GM12878 (cell line): ENCODE data around the gene REL. TPM values are rescaled to one million over a fixed set of nuclear protein-coding genes. Genes with fewer than 3 reads are reported as not detected.

Experiments
- ATAC-seq: fragments of 200-7000 bp; cut with Tn5 transposase; 3 replicates; pipeline ENCODE4 v1.9.1; 2020; ENCODE audit warnings: mild to moderate bottlenecking, moderate library complexity
- BruUV-seq: library from RNA; stranded (reverse); fragments of 400-500 nt; replicated peaks from 2 replicates; lab custom pipeline; 2021; lab: Mats Ljungman, UMichigan
- CTCF ChIA-PET: fragments of 300-600 bp; sonication (Branson Sonifier 250); formaldehyde crosslinking; extraction: SDS; loops from one replicate; lab custom pipeline; 2021; ENCODE audit warnings: inconsistent platforms; lab: Yijun Ruan, JAX
- POLR2A ChIA-PET: fragments of 350-600 bp; formaldehyde crosslinking; extraction: SDS; loops from one replicate; lab custom pipeline; 2021; ENCODE audit warnings: inconsistent platforms; lab: Charles Lee
- RAD21 ChIA-PET: fragments of 300-600 bp; sonication (Branson Sonifier 250); formaldehyde crosslinking; loops from one replicate; lab custom pipeline; 2023; ENCODE audit warnings: antibody characterized with exemption; ENCODE audit not compliant: unreplicated experiment; lab: Charles Lee
- SMC1A ChIA-PET: fragments of 300-600 bp; sonication (Branson Sonifier 250); formaldehyde crosslinking; loops from one replicate; lab custom pipeline; 2023; ENCODE audit not compliant: unreplicated experiment, uncharacterized antibody; lab: Charles Lee
- DNase-seq: peaks from one replicate; pipeline ENCODE4 v3.0.0-alpha.2; 2011; ENCODE audit warnings: low read depth, low spot score
- FAIRE-seq: peaks from 3 replicates; lab custom pipeline; 2011; peaks lifted over from hg19 to GRCh38; lab: Jason Lieb, UNC
- H2AFZ ChIP-seq: 2 replicates; pipeline ENCODE4 v1.6.0; 2011; ENCODE audit warnings: low read depth, low read length, control low read depth; ENCODE audit not compliant: control insufficient read depth
- H3K27ac ChIP-seq: 2 replicates; pipeline ENCODE4 v1.5.1; 2011; ENCODE audit warnings: control low read depth; ENCODE audit not compliant: control insufficient read depth, insufficient read depth
- H3K27me3 ChIP-seq, 2 experiments: replicated peaks in 1 of 2; 2 replicates each; pipeline versions ENCODE4 v1.6.0 to v1.6.1; 2011; ENCODE audit warnings: low read length in 1 of 2; ENCODE audit not compliant: control insufficient read depth in 2 of 2, insufficient read depth in 2 of 2
- H3K36me3 ChIP-seq, 2 experiments: 2 replicates each; pipeline ENCODE4 v1.5.1; 2011; ENCODE audit warnings: low read length in 1 of 2; ENCODE audit not compliant: control insufficient read depth in 2 of 2, insufficient read depth in 2 of 2
- H3K4me1 ChIP-seq: 2 replicates; pipeline ENCODE4 v1.6.1; 2011; ENCODE audit warnings: mild to moderate bottlenecking, low read length, moderate library complexity, mixed read lengths; ENCODE audit not compliant: control insufficient read depth, insufficient read depth
- H3K4me2 ChIP-seq: 2 replicates; pipeline ENCODE4 v1.6.0; 2011; ENCODE audit warnings: control low read depth; ENCODE audit not compliant: control insufficient read depth, insufficient read depth
- H3K4me3 ChIP-seq: fragments of 200-600 bp; sonication (generic); 2 replicates; pipeline ENCODE4 v1.5.1; 2016
- H3K79me2 ChIP-seq: 2 replicates; pipeline ENCODE4 v1.6.0; 2011; ENCODE audit warnings: low read length; ENCODE audit not compliant: control insufficient read depth, insufficient read depth
- H3K9ac ChIP-seq: 2 replicates; pipeline ENCODE4 v1.8.0; 2011; ENCODE audit warnings: low read length, control low read depth, mixed read lengths; ENCODE audit not compliant: control insufficient read depth, insufficient read depth
- H3K9me3 ChIP-seq: replicated peaks from 3 replicates; pipeline ENCODE4 v1.5.1; 2011; ENCODE audit warnings: mild to moderate bottlenecking, low read length; ENCODE audit not compliant: control insufficient read depth, insufficient read depth
- H4K20me1 ChIP-seq: 2 replicates; pipeline ENCODE4 v1.6.0; 2011; ENCODE audit not compliant: control insufficient read depth, insufficient read depth
- ELK1 ChIP-seq: IDR thresholded peaks from 2 replicates; pipeline ENCODE4 v1.6.1; 2012; ENCODE audit warnings: low read depth, low read length, improper control_type of control experiment
- IRF3 ChIP-seq: fragments of 450-650 bp; IDR thresholded peaks from 2 replicates; pipeline ENCODE4 v1.6.1; 2014; ENCODE audit warnings: mild to moderate bottlenecking
- MYC ChIP-seq: IDR thresholded peaks from 2 replicates; pipeline ENCODE4 v1.6.1; 2011; ENCODE audit warnings: mild to moderate bottlenecking, low read length, moderate library complexity, inconsistent platforms; ENCODE audit not compliant: insufficient read depth, insufficient replicate concordance, insufficient read length, severe bottlenecking
- NR2C1 ChIP-seq: fragments of 450-650 bp; IDR thresholded peaks from 2 replicates; pipeline ENCODE4 v1.6.1; 2017; ENCODE audit warnings: antibody characterized with exemption, mild to moderate bottlenecking, moderate library complexity
- PKNOX1 ChIP-seq: fragments of 450-650 bp; IDR thresholded peaks from 2 replicates; pipeline ENCODE4 v1.6.1; 2016; ENCODE audit warnings: mild to moderate bottlenecking
- PML ChIP-seq: IDR thresholded peaks from 2 replicates; pipeline ENCODE4 v1.6.1; 2012; ENCODE audit warnings: low read length, inconsistent platforms
- RAD51 ChIP-seq: fragments of 450-650 bp; IDR thresholded peaks from 2 replicates; pipeline ENCODE4 v1.6.1; 2016; ENCODE audit warnings: moderate library complexity, mild to moderate bottlenecking, inconsistent platforms
- RB1 ChIP-seq: fragments of 450-650 bp; formaldehyde crosslinking; IDR thresholded peaks from 2 replicates; pipeline ENCODE4 v1.6.1; 2017; ENCODE audit warnings: mild to moderate bottlenecking, borderline replicate concordance
- RCOR1 ChIP-seq: conservative IDR thresholded peaks from 2 replicates; pipeline ENCODE4 v1.6.1; 2012; ENCODE audit warnings: low read depth, low read length, improper control_type of control experiment
- SKIL ChIP-seq: fragments of 450-650 bp; IDR thresholded peaks from 2 replicates; pipeline ENCODE4 v1.6.1; 2017; ENCODE audit warnings: mild to moderate bottlenecking, low read depth, inconsistent platforms; ENCODE audit not compliant: poor library complexity, severe bottlenecking
- TCF12 ChIP-seq: IDR thresholded peaks from 2 replicates; pipeline ENCODE4 v1.6.1; 2011; ENCODE audit warnings: low read depth, mild to moderate bottlenecking, low read length
- USF1 ChIP-seq: IDR thresholded peaks from 2 replicates; pipeline ENCODE4 v1.6.1; 2011; ENCODE audit warnings: borderline replicate concordance, low read depth, mild to moderate bottlenecking, moderate library complexity, mixed read lengths, low read length; ENCODE audit not compliant: insufficient read depth; ENCODE audit errors: extremely low read length
- ZBTB4 ChIP-seq: fragments of 450-650 bp; formaldehyde crosslinking; IDR thresholded peaks from 2 replicates; pipeline ENCODE4 v1.4.0; 2022; ENCODE audit warnings: mild to moderate bottlenecking, moderate library complexity
- ZNF24 ChIP-seq: fragments of 450-650 bp; IDR thresholded peaks from 2 replicates; pipeline ENCODE4 v1.6.1; 2017; ENCODE audit warnings: antibody characterized with exemption, mild to moderate bottlenecking
- in situ Hi-C: fragments of 300-500 bp; cut with MboI; formaldehyde crosslinking; loops from 9 replicates; pipeline ENCODE4 v1.14.3; 2018; ENCODE audit warnings: mixed read lengths
- intact Hi-C: fragments of 100-400 bp; cut with micrococcal nuclease; formaldehyde crosslinking; loops from one replicate; pipeline ENCODE4 v1.14.2; 2022; ENCODE audit not compliant: unreplicated experiment
- polyA plus RNA-seq, 11 experiments: library from polyadenylated mRNA; depleted of rRNA in 4 of 11; unstranded in 6 of 11; stranded (reverse) in 5 of 11; fragments of >200 nt; fragmentation: Nextera tagmentation in 4 of 11; fragmentation: Illumina TruSeq in 1 of 11; extraction: Ambion mirVana in 4 of 11; extraction: Trizol in 1 of 11; gene quantifications; 1 replicate in 1 of 11; 2 replicates in 10 of 11; pipeline versions ENCODE4 v1.2.1 to v1.2.3, GENCODE V29; 2011 to 2016; ENCODE audit warnings: inconsistent platforms in 2 of 11, missing spikeins in 2 of 11, low read depth in 1 of 11
- total RNA-seq, 4 experiments: library from RNA; depleted of rRNA in 3 of 4; stranded (reverse); fragments of >200 nt in 3 of 4; fragmentation: Illumina TruSeq in 1 of 4; extraction: Trizol in 1 of 4; gene quantifications; 2 replicates each; pipeline versions ENCODE4 v1.2.1 to v1.2.3, GENCODE V29; 2013 to 2021

The REL gene
- total and polyA plus RNA-seq, 10 of the 15 experiments (the other 5 are each of a cell fraction or from before 2014, with no cell fraction given), result 6.3 to 52.4 (median 26.6) TPM

- ChIA-PET SMC1A (interaction anchor here (1.2 to 7.8 kb wide), 5 partner anchors 9 to 48 kb away, joined by 3 to 108 read pairs (median 5); no protein-coding TSS in a partner anchor), RAD21 (interaction anchor here (3.8 kb wide), 1 partner anchor 9 kb away, joined by 45 read pairs; no protein-coding TSS in a partner anchor), POLR2A (interaction anchor here (3.0 to 4.9 kb wide), 2 partner anchors 8 to 80 kb away, joined by 9 to 44 read pairs; no protein-coding TSS in a partner anchor), CTCF (interaction anchor here (0.6 kb wide), 1 partner anchor 158 kb away, joined by 3 read pairs; no protein-coding TSS in a partner anchor)
- Histone ChIP-seq H3K9me3 (no peaks in the 10 kb centered on the region; the same call in 2 of the 3 replicates), H3K36me3 (peaks cover 0 to 11% of the 10 kb centered on the region in 2 experiments; a peak in 2 of 4 replicates), H3K27ac (no peak overlapping the region), H3K27me3 (no peaks in the 10 kb centered on the region), H3K9ac (no peak overlapping the region), H3K4me1 (peaks cover 22% of the 10 kb centered on the region), H3K4me3 (no peak overlapping the region), H3K4me2 (no peak overlapping the region), H3K79me2 (no peaks in the 10 kb centered on the region), H2AFZ (no peak overlapping the region), H4K20me1 (no peaks in the 10 kb centered on the region)
- in situ Hi-C loops, result no loop called here
- no TSS peak for BruUV-seq
- no peak for ATAC-seq
- intact Hi-C loops, result no loop called here
- FAIRE-seq, result no peak
- no peak for DNase-seq
- TF ChIP-seq PML (no peak), ZBTB4 (CRISPR knock-in tag) (no peak), USF1 (no peak), IRF3 (no peak), SKIL (no peak), ZNF24 (no peak), RB1 (no peak), MYC (no peak), ELK1 (no peak), TCF12 (no peak), RAD51 (no peak), RCOR1 (no peak), PKNOX1 (no peak), NR2C1 (no peak)
Observed at GRCh38 chr2:60963190-60963589, 81.8 kb downstream of the REL start.
